B cell (primary cell): ENCODE measurements around the gene EXOC4. TPM values are rescaled to one million over a fixed set of nuclear protein-coding genes. Genes with fewer than 3 reads are reported as not detected.

Experiments
- ATAC-seq: fragments of 200-7000 bp; cut with Tn5 transposase; one replicate; pipeline ENCODE4 v1.10.0; 2021; ENCODE audit warnings: low read depth, mild to moderate bottlenecking, moderate number of reproducible peaks, moderate library complexity
- CTCF ChIA-PET: fragments of 350-600 bp; sonication (Branson Sonifier 250); formaldehyde crosslinking; loops from one replicate; lab custom pipeline; 2021; ENCODE audit warnings: antibody characterized with exemption, inconsistent platforms; lab: Charles Lee
- POLR2A ChIA-PET: fragments of 350-600 bp; sonication (Branson Sonifier 250); formaldehyde crosslinking; loops from one replicate; lab custom pipeline; 2021; ENCODE audit warnings: antibody characterized with exemption; lab: Charles Lee
- DNase-seq: peaks from one replicate; pipeline ENCODE4 v3.0.0; 2013
- H2AFZ ChIP-seq: 2 replicates; pipeline ENCODE4 v1.6.1; 2012; ENCODE audit warnings: mild to moderate bottlenecking, low read depth, low read length; ENCODE audit not compliant: insufficient read depth, poor library complexity, severe bottlenecking
- H3K27ac ChIP-seq, 2 donors: 1 replicate in 1 of 2; 2 replicates in 1 of 2; pipeline ENCODE4 v1.5.1; 2012 to 2013; ENCODE audit warnings: low read length in 2 of 2, mild to moderate bottlenecking in 2 of 2, moderate library complexity in 1 of 2
- H3K27me3 ChIP-seq, 4 experiments: fragments of 200-600 bp in 1 of 4; sonication (generic) in 1 of 4; replicated peaks in 1 of 4; 1 replicate in 2 of 4; 2 replicates in 2 of 4; pipeline versions ENCODE4 v1.6.1 to v1.7.0; 2013 to 2016; ENCODE audit warnings: low read length in 3 of 4, mild to moderate bottlenecking in 2 of 4, mixed read lengths in 1 of 4, moderate library complexity in 1 of 4; ENCODE audit not compliant: insufficient read depth in 4 of 4, control insufficient read depth in 3 of 4; ENCODE audit errors: control extremely low read depth in 1 of 4
- H3K36me3 ChIP-seq, 2 experiments: replicated peaks in 1 of 2; 1 replicate in 1 of 2; 2 replicates in 1 of 2; pipeline versions ENCODE4 v1.6.1 to v1.7.1; 2013; ENCODE audit warnings: low read length in 1 of 2; ENCODE audit not compliant: insufficient read depth in 2 of 2, control insufficient read depth in 1 of 2; ENCODE audit errors: control extremely low read depth in 1 of 2, extremely low read depth in 1 of 2
- H3K4me1 ChIP-seq, 2 donors: fragments of 200-600 bp in 1 of 2; sonication (generic) in 1 of 2; 1 replicate in 1 of 2; 2 replicates in 1 of 2; pipeline versions ENCODE4 v1.5.1 to v1.6.1; 2013 to 2017; ENCODE audit warnings: low read length in 2 of 2; ENCODE audit not compliant: control insufficient read depth in 2 of 2, insufficient read depth in 2 of 2
- H3K4me2 ChIP-seq: replicated peaks from 2 replicates; pipeline ENCODE3; 2012; ENCODE audit warnings: mild to moderate bottlenecking, low read depth, low read length; ENCODE audit not compliant: poor library complexity, severe bottlenecking
- H3K4me3 ChIP-seq, 5 experiments: fragments of 200-600 bp in 1 of 5; sonication (generic) in 1 of 5; 1 replicate in 3 of 5; 2 replicates in 2 of 5; pipeline versions ENCODE4 v1.5.1 to v1.7.0; 2011 to 2016; ENCODE audit warnings: low read length in 4 of 5, mild to moderate bottlenecking in 4 of 5, low read depth in 2 of 5, control low read depth in 1 of 5, moderate library complexity in 1 of 5; ENCODE audit not compliant: insufficient read depth in 1 of 5; ENCODE audit errors: control extremely low read depth in 1 of 5, extremely low read depth in 1 of 5
- H3K79me2 ChIP-seq: fragments of 200-600 bp; sonication (generic); one replicate; pipeline ENCODE4 v1.6.0; 2016; ENCODE audit warnings: low read length; ENCODE audit not compliant: control insufficient read depth, insufficient read depth
- H3K9ac ChIP-seq: fragments of 200-600 bp; sonication (generic); 2 replicates; pipeline ENCODE4 v1.6.1; 2017; ENCODE audit warnings: mild to moderate bottlenecking, low read length, moderate library complexity
- H3K9me3 ChIP-seq, 3 donors: one replicate each; pipeline versions ENCODE4 v1.6.1 to v1.7.1; 2013; ENCODE audit warnings: low read length in 2 of 3; ENCODE audit not compliant: control insufficient read depth in 2 of 3, insufficient read depth in 1 of 3; ENCODE audit errors: control extremely low read depth in 1 of 3
- H4K20me1 ChIP-seq: 2 replicates; pipeline ENCODE4 v1.6.0; 2012; ENCODE audit warnings: mild to moderate bottlenecking, low read length; ENCODE audit not compliant: insufficient read depth, control insufficient read depth, poor library complexity, severe bottlenecking
- H3K27ac Mint-ChIP-seq: one replicate; pipeline ENCODE4 v1.8.0; 2021; ENCODE audit warnings: mixed read lengths
- H3K27me3 Mint-ChIP-seq: one replicate; pipeline ENCODE4 v1.8.0; 2021; ENCODE audit warnings: mixed read lengths
- H3K4me1 Mint-ChIP-seq: one replicate; pipeline ENCODE4 v1.8.0; 2021; ENCODE audit warnings: mixed read lengths
- H3K4me3 Mint-ChIP-seq: one replicate; pipeline ENCODE4 v1.8.0; 2021; ENCODE audit warnings: mixed read lengths
- H3K9me3 Mint-ChIP-seq: one replicate; pipeline ENCODE4 v1.8.0; 2022; ENCODE audit warnings: mixed read lengths; ENCODE audit not compliant: insufficient read depth
- CTCF ChIP-seq: fragments of 200-600 bp; IDR thresholded peaks from one replicate; pipeline ENCODE4 v1.8.0; 2022; ENCODE audit warnings: antibody characterized with exemption, mild to moderate bottlenecking
- EZH2 ChIP-seq: IDR thresholded peaks from 2 replicates; pipeline ENCODE4 v1.6.1; 2012; ENCODE audit warnings: borderline replicate concordance, low read depth, mild to moderate bottlenecking, moderate library complexity, low read length; ENCODE audit not compliant: insufficient read depth, poor library complexity, severe bottlenecking
- WGBS: methylation state at CpG from one replicate; pipeline ENCODE4 v1.1.5; 2013; ENCODE audit warnings: missing lambda C conversion rate; ENCODE audit not compliant: insufficient coverage; 5-methylcytosine and 5-hydroxymethylcytosine counted together
- intact Hi-C: fragments of 100-400 bp; cut with micrococcal nuclease; formaldehyde crosslinking; loops from one replicate; pipeline ENCODE4 v1.10.0; 2022
- polyA plus RNA-seq: library from polyadenylated mRNA; depleted of rRNA; stranded (reverse); fragments of >200 nt; gene quantifications from 2 replicates; pipeline ENCODE4 v1.2.3, GENCODE V29; 2012
- total RNA-seq, 2 donors: library from RNA; stranded (reverse); fragments of 120-200 nt in 1 of 2; gene quantifications; 1 replicate in 1 of 2; 2 replicates in 1 of 2; pipeline versions ENCODE4 v1.2.3 to v1.2.4, GENCODE V29; 2013 to 2022

The EXOC4 gene
- total and polyA plus RNA-seq, 2 donors (not counting 1 experiment from before 2014, with no cell fraction given), result 16.7 to 135 TPM

DNA sequence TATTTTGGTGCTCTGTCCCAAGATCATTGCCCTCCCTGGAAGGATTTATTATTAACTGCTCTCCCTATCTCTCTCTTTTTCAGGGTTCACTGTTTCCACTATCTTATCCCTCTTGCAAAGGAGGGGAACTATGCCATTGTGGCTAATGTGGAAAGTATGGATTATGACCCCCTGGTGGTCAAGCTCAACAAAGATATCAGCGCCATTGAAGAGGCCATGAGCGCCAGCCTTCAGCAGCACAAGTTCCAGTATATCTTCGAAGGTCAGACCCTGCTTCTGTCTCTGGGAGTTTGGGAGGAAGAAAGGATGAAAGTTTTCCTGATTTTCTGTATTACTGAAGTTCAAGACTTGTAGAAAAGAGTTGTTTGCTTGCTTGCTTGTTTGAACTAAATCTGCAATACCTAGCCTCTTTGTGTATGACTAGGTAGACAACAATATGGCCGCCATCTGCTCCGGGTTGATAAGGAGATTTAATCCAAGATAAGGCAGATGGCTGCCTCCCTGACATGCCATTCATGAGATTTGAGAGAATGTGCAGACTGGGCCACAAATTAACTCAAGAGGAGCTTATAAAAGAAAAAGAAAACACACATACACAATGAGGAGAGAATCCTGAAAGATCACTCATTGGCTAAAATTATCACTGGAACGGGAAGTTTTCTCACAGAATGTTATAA lies 752.1 kb downstream of the EXOC4 start:
- POLR2A ChIA-PET, result no interaction called here
- peaks cover 2 to 3% of the 10 kb centered on the region in 2 experiments for H3K36me3 ChIP-seq
- H3K4me1 Mint-ChIP-seq, result no peaks in the 10 kb centered on the region
- WGBS, result 98% methylated on average over 4 of the region's 6 CpGs
- no peak overlapping the region for H3K9ac ChIP-seq
- no peak overlapping the region for H3K4me3 Mint-ChIP-seq
- no peaks in the 10 kb centered on the region for H4K20me1 ChIP-seq
- H3K27ac ChIP-seq, result no peak overlapping the region
- H3K27ac Mint-ChIP-seq, result no peak overlapping the region
- H3K27me3 ChIP-seq, result no peaks in the 10 kb centered on the region
- CTCF ChIA-PET, result no interaction called here
- no peaks in the 10 kb centered on the region for H3K4me1 ChIP-seq
- intact Hi-C loops, result no loop called here
- ATAC-seq, result no peak
- no peaks in the 10 kb centered on the region for H3K9me3 ChIP-seq
- no peak overlapping the region for H3K4me3 ChIP-seq
- H2AFZ ChIP-seq, result no peak overlapping the region
- H3K27me3 Mint-ChIP-seq, result no peaks in the 10 kb centered on the region
- H3K79me2 ChIP-seq, result no peaks in the 10 kb centered on the region
- no peak overlapping the region for H3K4me2 ChIP-seq
- TF ChIP-seq CTCF, result no peak
- no peak for TF ChIP-seq EZH2
- no peak for DNase-seq
- H3K9me3 Mint-ChIP-seq, result no peaks in the 10 kb centered on the region

GRCh38 chr7:134009314-134010110 lies 756.6 kb downstream of the EXOC4 start:
- intact Hi-C loops, result no loop called here
- Histone ChIP-seq H3K36me3 (peaks cover 2 to 9% of the 10 kb centered on the region in 2 experiments), H3K27ac (no peak overlapping the region), H3K79me2 (no peaks in the 10 kb centered on the region), H2AFZ (no peak overlapping the region), H3K9ac (no peak overlapping the region), H3K4me1 (no peaks in the 10 kb centered on the region), H3K27me3 (no peaks in the 10 kb centered on the region), H3K4me2 (no peak overlapping the region), H4K20me1 (no peaks in the 10 kb centered on the region), H3K9me3 (no peaks in the 10 kb centered on the region), H3K4me3 (no peak overlapping the region)
- H3K27me3 Mint-ChIP-seq, result no peaks in the 10 kb centered on the region
- no peak overlapping the region for H3K27ac Mint-ChIP-seq
- WGBS, result 88% methylated on average over 1 of the region's 4 CpGs
- ChIA-PET CTCF (no interaction called here), POLR2A (no interaction called here)
- H3K4me1 Mint-ChIP-seq, result no peaks in the 10 kb centered on the region
- ATAC-seq (no peak), DNase-seq (no peak)
- no peak for TF ChIP-seq CTCF
- no peak for TF ChIP-seq EZH2
- H3K9me3 Mint-ChIP-seq, result no peaks in the 10 kb centered on the region
- no peak overlapping the region for H3K4me3 Mint-ChIP-seq
